HG02943 (cell line): ENCODE measurements around the gene SETD5.

Source experiments
- ATAC-seq: cut with Tn5 transposase; IDR thresholded peaks from one replicate; pipeline ENCODE4 v1.9.1; 2021; ENCODE audit warnings: mild to moderate bottlenecking, low read depth, moderate library complexity; ENCODE audit not compliant: unreplicated experiment

Gene SETD5, protein sequence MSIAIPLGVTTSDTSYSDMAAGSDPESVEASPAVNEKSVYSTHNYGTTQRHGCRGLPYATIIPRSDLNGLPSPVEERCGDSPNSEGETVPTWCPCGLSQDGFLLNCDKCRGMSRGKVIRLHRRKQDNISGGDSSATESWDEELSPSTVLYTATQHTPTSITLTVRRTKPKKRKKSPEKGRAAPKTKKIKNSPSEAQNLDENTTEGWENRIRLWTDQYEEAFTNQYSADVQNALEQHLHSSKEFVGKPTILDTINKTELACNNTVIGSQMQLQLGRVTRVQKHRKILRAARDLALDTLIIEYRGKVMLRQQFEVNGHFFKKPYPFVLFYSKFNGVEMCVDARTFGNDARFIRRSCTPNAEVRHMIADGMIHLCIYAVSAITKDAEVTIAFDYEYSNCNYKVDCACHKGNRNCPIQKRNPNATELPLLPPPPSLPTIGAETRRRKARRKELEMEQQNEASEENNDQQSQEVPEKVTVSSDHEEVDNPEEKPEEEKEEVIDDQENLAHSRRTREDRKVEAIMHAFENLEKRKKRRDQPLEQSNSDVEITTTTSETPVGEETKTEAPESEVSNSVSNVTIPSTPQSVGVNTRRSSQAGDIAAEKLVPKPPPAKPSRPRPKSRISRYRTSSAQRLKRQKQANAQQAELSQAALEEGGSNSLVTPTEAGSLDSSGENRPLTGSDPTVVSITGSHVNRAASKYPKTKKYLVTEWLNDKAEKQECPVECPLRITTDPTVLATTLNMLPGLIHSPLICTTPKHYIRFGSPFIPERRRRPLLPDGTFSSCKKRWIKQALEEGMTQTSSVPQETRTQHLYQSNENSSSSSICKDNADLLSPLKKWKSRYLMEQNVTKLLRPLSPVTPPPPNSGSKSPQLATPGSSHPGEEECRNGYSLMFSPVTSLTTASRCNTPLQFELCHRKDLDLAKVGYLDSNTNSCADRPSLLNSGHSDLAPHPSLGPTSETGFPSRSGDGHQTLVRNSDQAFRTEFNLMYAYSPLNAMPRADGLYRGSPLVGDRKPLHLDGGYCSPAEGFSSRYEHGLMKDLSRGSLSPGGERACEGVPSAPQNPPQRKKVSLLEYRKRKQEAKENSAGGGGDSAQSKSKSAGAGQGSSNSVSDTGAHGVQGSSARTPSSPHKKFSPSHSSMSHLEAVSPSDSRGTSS (N-terminal part only)

DNA sequence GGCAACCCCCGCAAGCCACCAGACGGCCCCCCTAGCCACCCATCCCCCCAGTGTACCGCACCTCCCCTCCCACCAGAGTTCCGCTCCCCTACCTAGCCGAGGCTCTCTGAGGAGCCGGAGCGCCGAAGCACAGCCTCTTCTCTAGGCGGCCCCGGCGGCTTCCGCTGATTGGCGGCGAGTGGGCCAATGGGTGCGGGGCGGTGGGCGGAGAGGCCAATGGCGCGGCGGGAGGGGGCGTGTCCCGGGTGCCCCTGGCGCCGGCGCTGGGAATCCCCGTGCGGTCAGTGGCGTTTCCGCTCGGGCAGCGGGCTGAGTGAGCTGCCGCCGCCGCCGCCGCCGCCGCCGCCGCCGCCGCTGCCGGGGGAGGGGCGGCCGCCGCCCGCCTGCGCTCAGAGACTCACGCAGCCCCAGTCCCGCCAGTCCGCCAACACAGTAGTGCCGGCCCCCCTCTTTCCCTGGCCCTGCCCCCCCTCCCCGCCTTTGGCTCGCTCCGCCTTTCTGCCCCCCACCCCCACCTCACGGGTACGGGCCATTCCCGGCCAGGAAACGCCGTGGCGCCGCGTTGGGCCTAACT, at the start of gene SETD5:
Gene SETD5 (plus strand): TSS at position 284 of the 574 bp plus-strand sequence. CDS start 31,324 bp downstream, outside the sequence.
- ATAC-seq, result peak; percentile 51

DNA sequence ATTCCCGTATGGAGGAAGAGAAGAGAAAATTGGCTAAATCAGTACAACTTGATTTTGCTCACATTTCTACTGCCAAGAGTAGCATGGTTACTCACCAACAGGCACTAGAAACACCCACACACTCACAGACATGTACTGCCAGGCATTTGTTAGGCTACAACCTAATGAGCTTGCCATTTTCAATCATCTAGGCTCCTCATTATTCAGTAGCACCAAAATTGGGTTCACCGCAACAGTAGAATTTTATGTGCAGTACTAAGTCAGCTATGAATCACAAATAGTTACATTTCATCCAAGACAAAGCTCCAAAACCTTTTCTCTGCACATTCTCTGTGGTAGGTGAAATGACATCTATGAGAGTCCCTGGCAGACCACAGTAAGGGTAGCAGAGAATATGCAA, 49.5 kb upstream of the SETD5 start:
- no peak for ATAC-seq

DNA sequence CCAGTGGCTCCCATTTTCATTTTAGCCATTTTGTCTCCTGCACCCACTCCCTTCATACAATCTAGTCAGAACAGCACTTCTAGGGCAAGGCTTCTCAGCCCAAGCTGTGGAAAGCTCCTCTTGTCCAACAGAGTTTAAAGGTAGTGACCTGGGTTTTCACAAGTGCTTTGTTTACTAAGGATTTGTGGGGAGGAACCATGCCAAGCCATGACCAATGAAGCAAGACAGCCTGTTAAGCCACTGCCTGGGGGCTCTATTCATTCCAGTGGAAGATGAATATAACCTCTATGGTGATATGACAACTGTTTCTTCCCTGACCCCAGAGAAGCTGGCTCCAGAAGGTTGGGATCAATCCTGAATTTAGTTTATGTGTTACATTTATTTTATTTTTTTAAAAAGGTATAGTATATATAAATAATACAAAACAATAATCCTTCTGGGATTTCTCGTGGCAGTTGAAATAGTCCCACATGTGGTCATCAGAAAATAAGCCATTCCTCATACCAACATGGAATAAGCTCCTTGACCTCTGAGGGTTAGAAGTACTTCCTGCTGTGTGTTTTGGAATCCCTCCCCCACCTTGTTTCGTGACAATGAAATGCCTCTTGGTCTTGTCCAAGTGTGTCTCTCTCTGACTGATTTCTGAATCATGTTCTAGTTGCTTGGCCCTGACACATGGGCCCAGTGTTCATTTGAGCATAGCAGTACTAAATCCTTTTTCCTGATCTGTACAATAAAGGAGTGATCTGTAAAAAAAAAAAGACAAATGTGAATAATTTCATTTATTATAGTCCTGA, 47.9 kb upstream of the SETD5 start:
- ATAC-seq, result no peak

DNA sequence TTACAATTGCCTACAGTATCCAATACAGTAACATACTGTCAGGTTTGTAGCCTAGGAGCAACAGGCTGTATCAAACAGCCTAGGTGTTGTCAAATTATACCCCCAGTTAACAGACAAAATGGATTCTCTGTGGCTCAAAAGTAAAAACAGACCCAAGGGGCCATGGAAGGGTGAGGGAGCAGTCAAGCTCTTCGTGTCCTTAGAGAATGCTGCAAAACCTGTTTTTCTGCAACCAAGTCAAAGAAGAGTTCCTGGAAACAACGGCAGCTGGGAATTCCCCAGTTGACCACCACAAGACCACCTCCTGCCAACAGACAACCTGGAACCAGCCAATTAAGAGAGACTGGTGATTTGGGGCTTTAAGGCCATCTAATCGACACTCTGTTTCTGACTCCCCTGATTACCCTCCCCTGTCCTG, 45.7 kb upstream of the SETD5 start:
- no peak for ATAC-seq

DNA sequence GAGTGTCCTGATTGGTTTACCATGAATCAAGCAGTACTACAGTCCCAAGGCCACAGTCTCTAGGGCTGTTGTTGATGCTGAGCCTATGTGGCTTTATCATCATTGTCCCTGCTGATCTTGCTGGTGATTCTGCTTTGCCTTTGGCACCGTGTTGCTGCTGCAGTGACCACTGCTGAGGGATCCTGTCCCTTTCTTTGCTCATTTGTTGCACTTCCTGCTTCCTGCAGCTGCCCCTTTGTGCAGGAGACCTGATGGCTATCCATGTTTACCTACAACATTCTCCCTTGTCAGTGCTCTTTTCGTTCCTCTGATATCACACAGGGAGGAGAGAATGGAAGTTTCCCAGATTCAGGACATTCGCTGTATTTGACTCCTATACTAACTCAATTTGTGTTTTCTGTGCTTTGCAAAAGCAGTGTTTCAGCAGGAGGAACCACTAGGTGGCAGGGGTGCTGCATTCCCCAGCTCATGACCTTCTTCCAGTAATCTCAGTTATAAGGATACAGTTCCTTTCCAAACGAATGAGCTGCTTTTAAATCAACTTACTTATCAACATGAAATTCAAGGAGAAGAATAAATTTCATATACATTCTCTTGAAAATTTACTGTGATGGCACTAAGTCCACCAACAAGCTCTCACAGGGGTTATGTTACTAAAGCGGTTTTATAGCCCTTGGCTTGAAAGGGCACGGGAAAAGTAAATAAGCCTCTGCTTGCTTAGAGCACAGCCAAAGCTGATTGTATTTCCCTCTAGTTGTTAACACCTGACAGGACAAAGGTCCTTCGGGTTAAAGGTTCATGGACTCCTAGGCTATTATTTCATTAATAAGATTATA, 44.3 kb upstream of the SETD5 start:
- no peak for ATAC-seq

DNA sequence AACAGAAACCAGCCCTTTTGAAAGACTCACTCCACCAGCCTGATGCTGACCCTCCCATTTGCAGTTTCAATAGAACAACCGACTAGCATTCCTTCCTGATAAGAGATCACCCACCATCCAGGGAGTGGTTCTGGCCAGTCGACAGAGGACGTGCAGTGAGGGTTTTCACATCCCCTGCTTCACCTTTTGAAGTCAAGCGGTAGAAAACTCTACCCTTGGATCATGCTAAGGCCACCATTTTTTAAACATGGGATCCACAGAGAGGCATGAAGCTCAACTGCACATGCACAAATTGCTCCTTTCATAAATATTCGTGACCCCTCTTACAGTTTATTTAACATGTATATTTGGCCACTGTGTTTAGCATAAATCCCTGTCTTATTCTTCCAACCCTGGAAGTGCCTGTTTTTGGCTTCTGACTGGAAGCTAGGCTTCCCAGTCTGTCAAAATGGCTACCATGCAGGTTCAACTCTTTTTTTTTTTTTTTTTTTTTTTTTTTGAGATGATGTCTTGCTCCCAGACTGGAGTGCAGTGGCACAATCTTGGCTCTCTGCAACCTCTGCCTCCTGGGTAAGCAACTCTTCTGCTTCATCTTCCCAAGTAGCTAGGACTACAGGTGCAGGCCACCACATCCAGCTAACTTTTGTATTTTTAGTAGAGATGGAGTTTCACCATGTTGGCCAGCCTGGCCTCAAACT, 35.6 kb upstream of the SETD5 start:
- ATAC-seq, result no peak

DNA sequence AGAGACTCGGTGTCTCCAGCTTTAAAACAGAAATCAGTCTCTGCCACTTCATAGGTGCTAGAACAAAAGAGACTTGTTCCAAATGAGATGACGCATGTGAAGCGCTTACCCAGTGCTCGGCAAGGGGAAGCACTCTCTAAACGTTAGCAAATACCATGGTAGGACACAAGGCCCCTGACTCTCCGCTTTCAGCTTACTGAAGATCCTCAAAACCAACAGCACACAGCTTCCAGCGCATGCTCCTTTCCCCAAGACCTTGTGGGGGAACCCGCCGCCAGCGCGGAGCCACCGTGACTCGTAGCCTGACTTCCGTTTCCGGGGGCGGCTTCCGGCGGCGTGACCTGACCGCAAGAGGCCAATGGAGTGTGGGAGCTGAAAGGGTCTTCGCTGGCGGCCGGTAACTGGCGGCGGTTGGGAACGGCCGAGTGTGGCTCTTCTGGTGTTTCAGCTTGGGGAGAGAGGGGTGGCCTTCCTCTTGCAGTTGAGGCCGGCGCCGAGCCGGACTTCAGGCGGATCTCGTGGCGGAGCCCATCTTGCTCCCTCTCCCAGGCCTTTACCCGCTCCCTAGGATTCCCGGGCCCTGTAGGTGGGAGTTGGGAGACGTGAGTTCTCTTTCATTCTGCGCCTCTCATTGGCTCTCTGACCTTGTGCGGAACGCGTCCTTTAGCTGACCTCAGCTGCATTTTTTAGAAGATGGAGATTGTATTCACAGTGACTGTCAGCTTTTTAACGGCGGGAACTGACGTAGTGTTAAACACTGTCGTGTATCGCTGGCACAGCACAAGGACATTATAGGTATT, 34.5 kb upstream of the SETD5 start, which contains the start of gene THUMPD3:
Gene THUMPD3 (plus strand): TSS at position 324 of the 800 bp plus-strand sequence. CDS start 2,015 bp downstream, outside the sequence.
- peak; percentile 96 for ATAC-seq

DNA sequence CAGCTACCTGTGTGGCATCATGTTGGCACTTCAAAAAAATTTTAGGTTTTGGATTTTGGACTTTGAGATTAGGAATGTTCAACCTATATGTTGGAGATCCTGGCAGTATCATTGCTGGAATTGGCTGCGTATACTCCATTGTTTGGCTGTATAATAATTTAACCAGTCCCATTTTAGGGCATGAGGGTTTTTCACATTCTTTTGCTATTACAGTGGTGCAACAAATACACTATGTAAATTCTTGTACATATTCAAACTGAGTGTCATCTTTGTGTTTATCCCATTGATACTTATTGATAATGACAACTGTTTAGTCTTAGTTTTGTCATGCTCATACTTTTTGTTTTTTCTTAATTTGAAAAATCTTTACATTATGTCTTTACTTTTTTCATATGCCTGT, 27.9 kb upstream of the SETD5 start:
- no peak for ATAC-seq

DNA sequence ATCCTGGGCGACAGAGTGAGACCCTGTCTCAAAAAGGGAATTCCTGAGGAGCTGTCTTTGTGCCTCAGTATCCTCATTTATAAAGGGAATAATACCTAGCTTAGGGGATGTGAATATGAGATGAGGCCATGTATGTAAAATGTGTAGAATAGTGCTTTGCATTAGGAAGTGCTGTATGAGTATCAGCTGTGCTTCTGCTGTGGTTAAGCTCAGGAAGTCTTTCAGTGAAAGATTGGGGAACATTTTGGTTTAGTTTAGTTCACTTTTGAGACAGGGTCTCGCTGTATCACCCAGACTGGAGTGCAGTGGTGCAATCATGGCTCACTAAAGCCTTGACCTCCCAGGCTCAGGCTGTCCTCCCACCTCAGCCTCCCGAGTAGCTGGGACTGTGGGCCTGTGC, 23.9 kb upstream of the SETD5 start:
- no peak for ATAC-seq

DNA sequence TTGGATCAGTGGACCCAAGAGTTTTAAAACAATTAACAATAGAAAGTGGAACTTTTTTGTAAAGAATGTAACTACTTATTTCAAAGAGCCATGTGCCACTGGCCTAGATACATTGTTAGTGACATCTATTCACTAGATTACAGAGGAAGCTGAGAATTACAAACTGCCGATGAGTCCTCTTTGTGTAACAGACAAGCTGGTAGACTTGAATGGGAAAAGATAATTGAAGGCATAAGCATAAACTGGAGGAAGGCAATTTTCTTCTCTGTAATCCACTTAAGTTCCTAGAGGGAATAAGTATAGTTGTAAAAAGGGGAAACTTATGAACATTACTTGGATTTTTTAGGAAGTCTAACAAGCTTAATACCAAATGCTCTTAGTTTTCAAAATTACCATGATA, 19.4 kb upstream of the SETD5 start:
- ATAC-seq, result no peak

DNA sequence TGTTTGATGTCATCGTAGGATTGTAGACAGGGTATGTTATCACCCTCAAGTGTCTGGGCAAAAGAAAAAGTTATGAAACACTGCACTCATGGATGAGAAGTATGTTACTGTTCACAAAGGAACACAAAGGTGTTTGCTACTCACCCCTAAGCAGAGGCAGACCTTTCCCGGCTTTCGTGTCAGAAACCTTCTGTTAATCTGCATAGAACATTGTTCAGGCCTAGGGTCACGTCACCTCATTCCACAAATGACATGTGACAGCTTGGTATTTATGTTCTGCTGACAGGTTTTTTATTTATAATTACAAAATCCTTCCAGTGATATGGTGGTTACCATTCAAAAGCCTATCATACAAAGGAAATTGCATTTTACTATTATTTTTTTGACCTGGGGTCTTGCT, 18.1 kb upstream of the SETD5 start:
- ATAC-seq, result no peak

DNA sequence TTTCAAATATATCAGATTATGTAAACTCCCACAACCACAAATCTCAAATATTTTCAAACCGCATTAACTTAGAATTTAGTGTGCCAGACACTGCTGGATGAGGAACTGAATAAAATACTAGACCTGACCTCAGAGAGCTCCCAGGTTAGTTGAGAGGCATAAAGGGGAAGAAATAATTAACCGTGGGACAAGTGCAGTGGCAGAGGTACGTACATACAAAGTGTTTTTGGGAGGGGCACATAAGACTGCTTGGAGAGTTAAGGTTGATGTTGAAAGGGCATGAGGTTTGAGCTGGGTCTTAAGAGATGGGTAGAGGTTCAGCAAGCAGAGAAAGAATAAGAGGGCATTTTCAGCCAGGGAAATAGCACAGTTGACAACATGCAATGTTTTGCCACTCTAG, 17.4 kb upstream of the SETD5 start:
- ATAC-seq, result no peak

DNA sequence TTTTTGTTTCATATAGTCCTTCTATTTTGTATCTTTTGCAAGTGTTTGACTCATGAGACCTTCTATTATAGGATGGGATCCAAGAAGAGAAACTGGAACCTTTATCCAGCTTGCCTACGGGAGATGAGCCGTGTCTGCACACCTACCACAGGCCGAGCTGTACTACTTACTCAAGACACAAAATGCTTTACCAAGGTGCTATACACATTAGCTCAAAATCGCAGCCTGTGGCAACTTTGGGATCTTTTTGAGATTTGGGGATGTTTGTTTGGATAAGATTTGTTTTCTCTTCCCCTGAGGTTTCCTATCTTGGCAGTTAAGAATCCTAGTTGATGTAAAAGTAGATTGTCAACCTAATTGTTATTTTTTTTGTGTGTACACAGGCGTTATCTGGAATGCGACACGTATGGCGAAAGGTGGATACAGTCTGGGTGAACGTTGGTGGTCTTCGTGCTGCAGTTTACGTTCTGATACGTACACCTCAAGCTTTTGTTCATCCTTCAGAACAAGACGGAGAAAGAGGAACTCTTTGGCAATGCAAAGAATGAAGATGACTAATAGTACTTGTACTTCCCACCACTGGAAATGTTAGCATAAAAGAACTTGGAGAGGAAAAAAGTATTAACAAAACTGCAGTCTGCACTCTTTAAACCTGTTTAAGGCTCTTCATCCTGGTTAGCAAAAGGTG, 13.1 kb upstream of the SETD5 start:
- ATAC-seq, result no peak

DNA sequence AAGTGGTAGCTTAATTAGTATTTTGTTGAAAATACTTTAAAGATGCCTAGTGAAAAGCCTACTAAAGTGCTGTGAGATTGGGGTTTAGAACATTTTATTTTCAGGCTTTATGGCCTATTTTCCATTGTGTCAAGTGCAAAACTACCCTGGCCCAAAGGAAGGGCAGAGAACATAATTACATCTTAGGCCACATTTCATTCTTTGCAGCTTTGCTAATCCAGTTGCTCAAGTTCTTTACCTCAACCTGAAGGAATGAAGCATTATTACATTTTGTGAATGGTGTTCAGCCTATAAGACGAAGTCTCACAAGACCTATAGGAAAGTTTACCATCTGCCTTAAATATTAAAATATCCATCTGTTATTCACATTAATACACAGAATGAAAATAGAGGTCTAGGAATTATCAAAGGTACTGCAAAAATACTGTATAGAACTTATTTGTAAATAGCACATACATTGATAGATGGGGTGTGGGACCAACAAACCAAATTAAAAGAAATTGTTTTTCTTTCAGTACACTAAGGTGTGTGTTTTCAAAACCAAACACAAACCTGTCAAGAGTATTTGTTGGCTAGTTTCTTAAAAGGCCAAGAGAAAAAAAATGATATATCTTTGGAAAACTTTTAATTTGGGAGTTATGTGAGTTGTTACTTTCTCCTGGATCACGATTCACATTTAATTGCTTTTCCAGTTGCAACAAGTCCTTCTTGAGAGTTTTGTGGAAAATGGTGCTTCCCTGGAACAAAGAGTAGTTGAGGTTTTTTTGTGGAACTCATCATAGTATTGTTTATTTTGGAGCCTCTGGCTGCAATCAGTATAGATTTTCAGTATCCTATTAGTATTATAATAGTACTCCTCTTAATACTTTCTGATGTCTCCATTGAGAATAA, 12.0 kb upstream of the SETD5 start:
- ATAC-seq, result no peak

DNA sequence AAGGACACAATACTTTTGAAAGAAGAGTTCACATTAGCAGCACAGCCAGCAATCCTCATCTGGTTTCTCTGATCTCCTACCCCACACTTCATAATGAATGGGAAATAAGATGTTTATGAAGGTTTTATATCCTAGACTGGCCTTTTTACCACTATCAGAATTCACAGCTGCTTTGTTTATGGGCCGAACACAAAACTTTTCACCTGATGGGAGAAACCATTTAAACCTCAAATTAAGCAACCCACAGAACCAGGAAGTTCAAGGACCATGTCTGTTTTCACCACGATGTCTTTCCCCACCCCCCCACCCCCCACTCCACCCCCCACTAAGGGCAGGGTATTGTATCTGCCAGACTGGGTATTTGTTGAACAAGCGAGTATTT, 11.3 kb upstream of the SETD5 start:
- no peak for ATAC-seq
